PFSK-1 (cell line): ENCODE data around the gene IFITM10.

Experiments
- POLR2AphosphoS5 ChIP-seq: IDR thresholded peaks from 2 replicates; pipeline ENCODE4 v1.6.1; 2012; ENCODE audit warnings: low read depth, mild to moderate bottlenecking, control low read depth, low read length, moderate library complexity
- REST ChIP-seq, 2 experiments: IDR thresholded peaks; 2 replicates each; pipeline versions ENCODE4 v1.6.1 to v1.8.0; 2011 to 2012; ENCODE audit warnings: low read depth in 2 of 2, low read length in 2 of 2, control low read depth in 1 of 2, inconsistent platforms in 1 of 2, mild to moderate bottlenecking in 1 of 2, moderate library complexity in 1 of 2; ENCODE audit not compliant: insufficient read depth in 1 of 2
- SIN3A ChIP-seq: IDR thresholded peaks from 2 replicates; pipeline ENCODE4 v1.6.1; 2012; ENCODE audit warnings: mild to moderate bottlenecking, low read length, moderate library complexity, borderline replicate concordance; ENCODE audit not compliant: insufficient read depth
- TAF1 ChIP-seq: IDR thresholded peaks from 2 replicates; pipeline ENCODE4 v1.6.1; 2012; ENCODE audit warnings: low read length, control low read depth, borderline replicate concordance; ENCODE audit not compliant: insufficient read depth

DNA sequence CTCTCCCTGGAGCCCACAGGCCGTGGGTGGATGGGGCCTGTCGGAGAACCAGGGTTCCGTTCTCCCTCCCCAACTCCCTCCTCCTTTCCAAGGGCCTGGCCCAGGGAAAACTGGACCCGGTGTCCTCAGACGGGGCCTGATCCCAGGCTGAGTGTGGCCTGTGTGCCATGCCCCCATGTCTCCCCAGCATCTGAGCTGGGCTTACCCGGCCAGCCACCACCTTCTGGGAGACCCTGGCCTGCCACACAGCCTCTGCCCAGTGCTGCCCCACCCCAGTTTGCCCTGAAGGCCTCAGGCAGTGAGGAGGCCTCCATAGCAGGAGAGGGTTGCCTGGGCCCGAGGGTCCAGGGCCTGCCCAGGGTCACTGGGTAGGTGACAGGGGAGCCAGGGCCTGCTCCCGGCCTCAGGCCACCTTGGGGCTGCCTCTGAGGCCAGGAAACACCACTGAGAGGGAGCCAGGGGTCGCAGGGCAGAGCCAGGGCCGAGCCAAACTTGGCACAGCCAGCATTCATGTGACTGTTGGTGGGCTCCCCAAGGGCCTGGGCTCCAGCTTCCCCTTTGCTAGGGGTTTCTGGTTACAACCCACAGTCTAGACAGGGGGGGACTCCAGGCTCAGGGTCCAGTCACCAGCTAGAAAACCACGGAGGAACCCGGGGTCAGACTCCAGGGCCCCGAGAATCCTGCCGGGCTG, 590 bp upstream of the IFITM10 start:
- TF ChIP-seq TAF1, result no peak
- TF ChIP-seq POLR2AphosphoS5, result no peak
- no peak for TF ChIP-seq REST (IDR thresholded peaks at IDR 0.05; ENCODE audit: insufficient read depth in 1 of 2, low read depth in 2 of 2, low read length in 2 of 2)
- TF ChIP-seq SIN3A, result no peak
